GM21825 (cell line): ENCODE results near the gene EWSR1.
"Not testable (repeated sequence)": the region's sequence is repeated elsewhere in the genome, so short reads cannot be mapped to it uniquely, and the experiment has no call there.

Source experiments
- ATAC-seq: cut with Tn5 transposase; IDR thresholded peaks from one replicate; pipeline ENCODE4 v1.9.1; 2021; ENCODE audit warnings: mild to moderate bottlenecking, moderate library complexity; ENCODE audit not compliant: unreplicated experiment

EWSR1 gene

GRCh38 chr22:29334696-29335344 is 66.8 kb downstream of the EWSR1 start:
- no peak for ATAC-seq

GRCh38 chr22:29335656-29336055 is 67.6 kb downstream of the EWSR1 start:
- ATAC-seq: no peak

GRCh38 chr22:29336751-29337490 is 68.9 kb downstream of the EWSR1 start:
- ATAC-seq: no peak

GRCh38 chr22:29337631-29338284 is 69.7 kb downstream of the EWSR1 start:
- no peak for ATAC-seq

GRCh38 chr22:29338398-29338797 is 70.3 kb downstream of the EWSR1 start:
- ATAC-seq: no peak

- no peak for ATAC-seq
Observed at GRCh38 chr22:29339381-29340235, 71.5 kb downstream of the EWSR1 start.

- no peak for ATAC-seq
Observed at GRCh38 chr22:29340566-29340965, 72.5 kb downstream of the EWSR1 start.

GRCh38 chr22:29341056-29341848 is 73.2 kb downstream of the EWSR1 start:
- no peak for ATAC-seq

- no peak for ATAC-seq
Observed at GRCh38 chr22:29341849-29342127, 73.7 kb downstream of the EWSR1 start.

GRCh38 chr22:29342177-29342576 is 74.1 kb downstream of the EWSR1 start:
- no peak for ATAC-seq

- no peak for ATAC-seq
Observed at GRCh38 chr22:29342577-29343312, 74.7 kb downstream of the EWSR1 start.

GRCh38 chr22:29343313-29343805 is 75.3 kb downstream of the EWSR1 start:
- no peak for ATAC-seq

- no peak for ATAC-seq
Observed at GRCh38 chr22:29344137-29344536, 76.1 kb downstream of the EWSR1 start.

- not testable (repeated sequence) for ATAC-seq
Observed at GRCh38 chr22:29344889-29345288, 76.8 kb downstream of the EWSR1 start.

- no peak for ATAC-seq
Observed at GRCh38 chr22:29345932-29346331, 77.9 kb downstream of the EWSR1 start.

- ATAC-seq: no peak
Observed at GRCh38 chr22:29346659-29347058, 78.6 kb downstream of the EWSR1 start.

GRCh38 chr22:29348041-29348440 is 80.0 kb downstream of the EWSR1 start:
- no peak for ATAC-seq

GRCh38 chr22:29348956-29349355 is 80.9 kb downstream of the EWSR1 start:
- ATAC-seq: no peak
